ENCODE results near the gene PIGS.
"Not testable (repeated sequence)": the region's sequence is repeated elsewhere in the genome, so short reads cannot be mapped to it uniquely, and the experiment has no call there.

The PIGS gene

GRCh38 chr17:28578246-28579195 is 7.2 kb upstream of the PIGS start:
- no peak overlapping the region for H3K4me3 ChIP-seq (ENCODE audit: low read length)
- no peak for TF ChIP-seq CTCF (IDR thresholded peaks at IDR 0.05; ENCODE audit: insufficient read depth, low read depth, low read length, missing control alignments)
- DNase-seq (ENCODE audit: low read depth), result no peak

- no peak for TF ChIP-seq CTCF (IDR thresholded peaks at IDR 0.05; ENCODE audit: insufficient read depth, low read depth, low read length, missing control alignments)
- no peak overlapping the region for H3K4me3 ChIP-seq (ENCODE audit: low read length)
- no peak for DNase-seq (ENCODE audit: low read depth)
Observed at GRCh38 chr17:28577466-28577824, 6.1 kb upstream of the PIGS start.

- DNase-seq (ENCODE audit: low read depth), result peak; percentile 97
- H3K4me3 ChIP-seq (ENCODE audit: low read length), result peak within 1 kb of the TSS; percentile 44
- no peak for TF ChIP-seq CTCF (IDR thresholded peaks at IDR 0.05; ENCODE audit: insufficient read depth, low read depth, low read length, missing control alignments)
Observed at GRCh38 chr17:28576758-28577465, 5.6 kb upstream of the PIGS start, which contains the start of gene ALDOC. Gene ALDOC, minus strand, starts transcription at chr17:28576895. Its CDS starts 1,363 bp downstream, at chr17:28575532.

GRCh38 chr17:28576016-28576415 is 4.7 kb upstream of the PIGS start:
- not testable (repeated sequence) for DNase-seq (ENCODE audit: low read depth); H3K4me3 ChIP-seq (ENCODE audit: low read length)

- no peak for TF ChIP-seq CTCF (IDR thresholded peaks at IDR 0.05; ENCODE audit: insufficient read depth, low read depth, low read length, missing control alignments)
- no peak overlapping the region for H3K4me3 ChIP-seq (ENCODE audit: low read length)
- no peak for DNase-seq (ENCODE audit: low read depth)
Observed at GRCh38 chr17:28575126-28575795, 3.9 kb upstream of the PIGS start.

- DNase-seq (ENCODE audit: low read depth), result no peak
- TF ChIP-seq CTCF (IDR thresholded peaks at IDR 0.05; ENCODE audit: insufficient read depth, low read depth, low read length, missing control alignments), result peak; percentile 25
- H3K4me3 ChIP-seq (ENCODE audit: low read length), result no peak overlapping the region
Observed at GRCh38 chr17:28574526-28574925, 3.2 kb upstream of the PIGS start.

- no peak overlapping the region for H3K4me3 ChIP-seq (ENCODE audit: low read length)
- no peak for TF ChIP-seq CTCF (IDR thresholded peaks at IDR 0.05; ENCODE audit: insufficient read depth, low read depth, low read length, missing control alignments)
- DNase-seq (ENCODE audit: low read depth), result no peak
Observed at GRCh38 chr17:28573966-28574480, 2.7 kb upstream of the PIGS start.

Data from epithelial cell of esophagus (primary cell).